ENCODE data around the gene SOS2. TPM values are rescaled to one million over a fixed set of nuclear protein-coding genes. Genes with fewer than 3 reads are reported as not detected.

SOS2 gene
- total RNA-seq, 1 experiment from 2014 or later = 11.7 TPM

DNA sequence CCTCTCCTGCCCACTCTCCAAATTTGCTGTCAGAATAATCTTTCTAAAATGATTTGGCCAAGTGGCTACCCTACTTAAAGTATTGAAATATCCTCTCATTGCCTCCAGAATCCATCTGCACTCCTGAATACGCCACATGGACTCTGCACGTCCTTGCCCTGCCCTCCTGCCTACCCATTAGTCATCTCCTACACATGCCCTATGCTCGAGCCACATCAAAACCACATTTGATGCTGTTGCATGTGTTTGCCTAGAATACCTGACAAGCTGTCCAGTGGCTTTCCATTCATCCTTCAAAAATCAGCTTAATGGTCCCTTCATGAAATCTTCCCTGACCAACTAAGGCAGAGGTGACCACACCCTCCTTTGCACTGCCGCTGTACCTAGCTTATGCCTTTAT is 132.0 kb downstream of the SOS2 start (continued):
- TF ChIP-seq JUND (IDR thresholded peaks at IDR 0.05) (peak; percentile 50; the same call in 1 of the 2 replicates), CBX3 (IDR thresholded peaks at IDR 0.05; ENCODE audit: low read depth) (peak; percentile 68; the same call in 1 of the 2 replicates), FOSL1 (IDR thresholded peaks at IDR 0.05; ENCODE audit: low read depth) (peak; percentile 41; the same call in 1 of the 2 replicates), ZBTB33 (IDR thresholded peaks at IDR 0.05; ENCODE audit: extremely low read depth, insufficient replicate concordance, low read length) (no peak)

DNA sequence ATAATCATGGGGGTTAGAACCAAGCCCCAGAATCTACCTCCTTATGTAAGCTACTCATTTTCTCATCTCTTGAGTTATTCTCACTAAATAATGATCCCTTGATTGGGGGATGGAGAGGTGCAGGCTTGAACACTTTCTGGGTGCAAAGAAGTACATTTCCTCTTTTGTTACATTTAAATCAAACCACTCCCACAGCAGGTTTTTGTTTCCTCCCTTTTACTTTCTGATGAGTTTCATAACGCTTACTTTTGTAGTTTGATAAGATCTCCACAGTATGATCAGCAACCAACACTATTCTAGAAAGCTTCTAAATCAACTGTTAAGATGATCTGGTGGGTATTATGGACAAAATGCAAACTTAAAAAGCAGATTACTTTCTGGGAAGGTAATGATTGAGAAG is 135.5 kb downstream of the SOS2 start:
- no TSS peak for BruUV-seq (replicated peaks)
- POLR2A ChIA-PET = no interaction called here
- no peak overlapping the region for H3K27ac ChIP-seq (ENCODE audit: low read depth, low read length)
- no peak overlapping the region for H3K9ac ChIP-seq (ENCODE audit: low read length)
- no peaks in the 10 kb centered on the region for H3K9me3 ChIP-seq (ENCODE audit: control insufficient read depth in 1 of 2, insufficient read depth in 1 of 2, low read depth in 1 of 2, low read length in 2 of 2)
- H3K9me2 ChIP-seq (ENCODE audit: insufficient read depth) = no peaks in the 10 kb centered on the region
- no peak overlapping the region for H3K4me2 ChIP-seq (ENCODE audit: low read length)
- no peak overlapping the region for H3K4me3 ChIP-seq (replicated peaks in 1 of 2; ENCODE audit: low read depth in 1 of 2, low read length in 2 of 2)
- no peaks in the 10 kb centered on the region for H4K20me1 ChIP-seq (ENCODE audit: insufficient read depth)
- ATAC-seq (no peak), DNase-seq (ENCODE audit: low read depth, low spot score) (no peak)
- peaks cover 9 to 20% of the 10 kb centered on the region in 2 experiments for H3K4me1 ChIP-seq (ENCODE audit: control insufficient read depth in 1 of 2, insufficient read depth in 2 of 2, low read length in 2 of 2)
- H3K36me3 ChIP-seq (ENCODE audit: control insufficient read depth in 1 of 2, insufficient read depth in 2 of 2, low read length in 2 of 2) = no peaks in the 10 kb centered on the region
- no peaks in the 10 kb centered on the region for H3K79me2 ChIP-seq (ENCODE audit: insufficient read depth, low read length)
- H3K27me3 ChIP-seq (ENCODE audit: insufficient read depth, low read length) = no peaks in the 10 kb centered on the region
- no peak overlapping the region for H2AFZ ChIP-seq (ENCODE audit: low read depth, low read length, poor library complexity, severe bottlenecking)
- CTCF ChIA-PET = interaction anchor here (1.1 kb wide), 1 partner anchor 234 kb away, joined by 3 read pairs; no protein-coding TSS in a partner anchor
- RAD21 ChIA-PET (ENCODE audit: low non-redundant PET in 1 of 2, low total read pairs in 2 of 2, uncharacterized antibody in 2 of 2, unreplicated experiment in 2 of 2) = no interaction called here
- intact Hi-C loops (cut with micrococcal nuclease) = no loop called here
- TF ChIP-seq RAD21 (IDR thresholded peaks at IDR 0.05; ENCODE audit: low read depth) = no peak
- no peak for TF ChIP-seq SP1 (IDR thresholded peaks at IDR 0.05; ENCODE audit: low read depth)
- TF ChIP-seq, protein P1, sequence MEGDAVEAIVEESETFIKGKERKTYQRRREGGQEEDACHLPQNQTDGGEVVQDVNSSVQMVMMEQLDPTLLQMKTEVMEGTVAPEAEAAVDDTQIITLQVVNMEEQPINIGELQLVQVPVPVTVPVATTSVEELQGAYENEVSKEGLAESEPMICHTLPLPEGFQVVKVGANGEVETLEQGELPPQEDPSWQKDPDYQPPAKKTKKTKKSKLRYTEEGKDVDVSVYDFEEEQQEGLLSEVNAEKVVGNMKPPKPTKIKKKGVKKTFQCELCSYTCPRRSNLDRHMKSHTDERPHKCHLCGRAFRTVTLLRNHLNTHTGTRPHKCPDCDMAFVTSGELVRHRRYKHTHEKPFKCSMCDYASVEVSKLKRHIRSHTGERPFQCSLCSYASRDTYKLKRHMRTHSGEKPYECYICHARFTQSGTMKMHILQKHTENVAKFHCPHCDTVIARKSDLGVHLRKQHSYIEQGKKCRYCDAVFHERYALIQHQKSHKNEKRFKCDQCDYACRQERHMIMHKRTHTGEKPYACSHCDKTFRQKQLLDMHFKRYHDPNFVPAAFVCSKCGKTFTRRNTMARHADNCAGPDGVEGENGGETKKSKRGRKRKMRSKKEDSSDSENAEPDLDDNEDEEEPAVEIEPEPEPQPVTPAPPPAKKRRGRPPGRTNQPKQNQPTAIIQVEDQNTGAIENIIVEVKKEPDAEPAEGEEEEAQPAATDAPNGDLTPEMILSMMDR (IDR thresholded peaks at IDR 0.05 in 2 of 3, conservative IDR thresholded peaks at IDR 0.05 in 1 of 3; ENCODE audit: borderline replicate concordance in 1 of 3, insufficient read depth in 1 of 3, low read depth in 2 of 3, low read length in 2 of 3) = no peak
- TF ChIP-seq TCF7L2 (IDR thresholded peaks at IDR 0.05; ENCODE audit: borderline replicate concordance, extremely low read depth, insufficient read depth, insufficient read length) = no peak
- no peak for TF ChIP-seq REST (IDR thresholded peaks at IDR 0.05; ENCODE audit: low read depth)
- TF ChIP-seq SRF (IDR thresholded peaks at IDR 0.05; ENCODE audit: low read depth) = no peak
- no peak for TF ChIP-seq CBX3 (IDR thresholded peaks at IDR 0.05; ENCODE audit: low read depth)
- TF ChIP-seq SIN3A (IDR thresholded peaks at IDR 0.05; ENCODE audit: low read depth) = no peak
- no peak for TF ChIP-seq POLR2A (IDR thresholded peaks at IDR 0.05; ENCODE audit: borderline replicate concordance, extremely low read depth, insufficient read depth, insufficient read length)
- TF ChIP-seq POLR2AphosphoS5 (IDR thresholded peaks at IDR 0.05; ENCODE audit: low read depth, low read length) = no peak
- no peak for TF ChIP-seq ELF1 (IDR thresholded peaks at IDR 0.05; ENCODE audit: borderline replicate concordance, low read depth)
- no peak for TF ChIP-seq ZNF274 (IDR thresholded peaks at IDR 0.05; ENCODE audit: low read depth, low read length)
- TF ChIP-seq CEBPB (IDR thresholded peaks at IDR 0.05; ENCODE audit: low read depth) = no peak
- no peak for TF ChIP-seq EZH2phosphoT487 (IDR thresholded peaks at IDR 0.05; ENCODE audit: borderline replicate concordance)
- TF ChIP-seq MAX (IDR thresholded peaks at IDR 0.05) = no peak

Measured in HCT116 (cell line).